Ecto neural progenitor cell (in vitro differentiated cells): ENCODE data around the gene TRIM75.
"Not testable (repeated sequence)": the region's sequence is repeated elsewhere in the genome, so short reads cannot be mapped to it uniquely, and the experiment has no call there.

Experiments
- DNase-seq: peaks from one replicate; pipeline ENCODE4 v3.0.0-alpha.2; 2018; ENCODE audit warnings: low spot score

Gene TRIM75

DNA sequence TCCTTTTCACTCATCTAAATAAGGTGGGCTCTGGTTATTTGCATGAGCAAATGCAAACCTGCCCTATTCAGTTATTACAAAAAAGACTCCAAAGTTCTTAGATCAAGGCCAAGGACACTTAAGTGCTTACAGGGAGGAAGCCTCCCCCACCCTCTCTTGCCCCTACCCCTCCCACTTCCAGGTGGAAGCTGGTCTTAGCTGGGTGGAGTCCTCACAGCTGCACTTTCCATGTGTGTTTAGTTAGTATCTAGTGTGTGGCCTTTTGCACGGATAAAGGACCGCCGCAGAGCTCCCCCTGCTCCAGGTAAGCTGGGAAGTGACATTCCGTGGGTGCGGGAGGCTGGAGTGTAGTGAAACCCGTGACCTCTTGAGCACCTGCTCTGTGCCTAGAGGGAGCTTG is at the start of gene TRIM75:
Gene TRIM75 (plus strand): TSS at position 222 of the 400 bp plus-strand sequence. CDS start 5,282 bp downstream, outside the sequence.
- no peak for DNase-seq

DNA sequence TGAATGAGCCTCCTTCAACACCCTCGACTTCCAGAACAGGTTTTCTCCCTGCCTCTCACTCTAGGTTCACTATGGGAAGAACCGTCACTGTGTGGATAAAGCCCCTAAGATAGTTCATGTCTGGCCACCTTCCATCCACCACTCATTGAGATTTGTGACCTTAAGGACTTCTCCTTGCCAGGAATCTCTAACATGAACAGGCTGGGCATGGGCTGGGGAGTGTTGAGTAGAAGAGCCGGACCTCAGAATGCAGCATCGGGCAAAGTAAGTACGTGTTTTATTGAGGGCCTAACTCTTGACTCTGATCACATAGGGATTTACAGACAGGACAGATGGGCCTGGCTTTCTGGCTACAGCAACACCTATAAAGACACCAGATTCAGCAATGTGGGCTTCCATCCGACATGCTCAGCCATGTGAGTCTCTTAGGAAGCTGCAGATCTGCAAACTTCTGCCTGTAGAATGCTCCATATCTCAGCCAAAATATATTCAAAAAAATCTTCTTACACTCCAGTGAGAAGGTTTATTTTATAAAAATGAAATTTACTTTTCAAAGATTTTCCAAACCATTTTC is 48.2 kb upstream of the TRIM75 start:
- no peak for DNase-seq

DNA sequence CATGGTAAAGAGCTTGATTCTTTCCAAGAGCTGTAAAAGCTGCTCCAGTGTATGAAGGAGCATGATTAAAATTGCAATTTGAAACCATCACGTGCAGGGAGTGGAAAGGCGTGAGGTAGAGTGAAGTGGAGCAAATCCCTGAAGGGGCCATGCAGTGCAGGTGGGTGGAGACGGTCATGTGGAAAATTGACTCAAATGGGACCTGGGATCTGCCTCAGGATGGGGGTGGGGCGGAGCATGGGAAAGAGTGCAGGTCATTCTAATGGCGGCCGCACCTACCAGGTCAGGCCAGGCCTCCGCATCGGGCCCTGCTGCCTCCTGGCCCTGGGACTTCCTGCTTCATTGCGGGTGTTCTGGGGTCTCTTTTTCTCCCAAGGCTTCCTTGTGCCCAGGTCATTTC is 47.2 kb upstream of the TRIM75 start:
- DNase-seq = no peak

DNA sequence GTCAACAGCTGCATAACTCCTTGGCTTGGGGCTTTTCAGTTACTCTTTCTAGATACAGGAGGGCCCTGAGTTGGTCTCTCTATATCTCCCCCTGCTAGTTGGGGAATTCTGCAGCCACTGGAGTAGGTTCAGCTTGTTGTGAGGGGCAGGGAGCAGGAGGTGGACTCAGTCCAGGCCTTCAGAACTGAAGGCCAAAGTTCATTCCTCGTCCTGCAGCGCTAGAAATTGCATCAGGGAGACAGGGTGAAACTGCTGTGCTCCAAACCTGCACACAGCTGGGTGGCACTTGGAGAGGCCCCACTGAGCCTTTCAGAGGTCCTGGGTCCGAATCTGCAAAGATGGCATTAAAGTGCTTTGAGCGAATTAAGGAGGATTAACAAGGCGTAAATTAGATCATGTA is 46.8 kb upstream of the TRIM75 start:
- DNase-seq = no peak

DNA sequence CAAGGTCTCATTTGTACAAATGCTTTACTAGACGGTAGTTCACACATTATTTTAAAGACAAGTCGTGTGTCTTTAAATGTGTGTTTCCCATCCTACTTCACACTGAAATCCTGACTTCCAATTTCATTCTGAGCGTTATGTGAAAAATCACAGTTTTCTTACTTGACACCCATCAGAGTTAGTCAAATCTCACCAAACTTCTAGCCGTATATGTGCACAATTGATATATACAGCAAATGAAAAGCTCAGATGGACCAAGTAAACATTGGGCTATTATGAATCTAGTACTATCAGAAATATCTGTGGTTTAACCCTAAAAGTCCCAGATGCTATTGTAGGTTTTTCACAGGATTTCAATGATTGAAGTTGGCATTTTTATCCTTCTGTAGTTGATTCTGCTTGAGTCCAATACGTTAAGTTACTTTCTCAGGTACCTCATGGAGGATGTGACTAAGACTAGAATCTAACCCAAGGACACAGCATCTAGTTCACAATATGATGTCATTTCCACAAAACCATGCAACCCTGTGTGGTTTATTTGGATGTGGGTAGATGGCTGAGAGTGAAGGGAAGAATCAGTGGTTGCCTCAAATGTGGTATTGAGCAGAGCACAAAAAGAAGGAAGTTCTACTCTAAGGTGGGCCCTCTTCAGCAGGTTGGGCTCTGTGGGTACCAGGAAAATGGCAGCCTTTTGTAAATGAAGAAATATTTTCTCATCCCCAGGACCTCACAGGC is 44.0 kb upstream of the TRIM75 start:
- no peak for DNase-seq

DNA sequence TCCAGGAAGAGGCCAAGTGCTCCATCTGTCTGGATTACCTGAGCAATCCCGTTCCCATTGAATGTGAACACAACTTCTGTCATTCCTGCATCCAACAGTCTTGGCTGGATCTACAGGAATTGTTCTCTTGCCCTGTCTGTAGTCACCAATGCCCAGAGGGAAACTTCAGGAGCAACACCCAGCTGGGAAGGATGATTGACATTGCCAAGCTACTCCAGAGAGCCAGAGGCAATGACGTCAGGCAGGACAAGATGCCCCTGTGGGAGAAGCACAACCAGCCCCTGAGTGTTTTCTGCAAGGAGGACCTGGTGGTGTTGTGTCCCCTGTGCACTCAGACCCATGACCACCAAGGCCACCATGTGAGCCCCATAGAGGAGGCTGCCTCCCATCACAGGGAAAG is 43.2 kb upstream of the TRIM75 start:
- no peak for DNase-seq

DNA sequence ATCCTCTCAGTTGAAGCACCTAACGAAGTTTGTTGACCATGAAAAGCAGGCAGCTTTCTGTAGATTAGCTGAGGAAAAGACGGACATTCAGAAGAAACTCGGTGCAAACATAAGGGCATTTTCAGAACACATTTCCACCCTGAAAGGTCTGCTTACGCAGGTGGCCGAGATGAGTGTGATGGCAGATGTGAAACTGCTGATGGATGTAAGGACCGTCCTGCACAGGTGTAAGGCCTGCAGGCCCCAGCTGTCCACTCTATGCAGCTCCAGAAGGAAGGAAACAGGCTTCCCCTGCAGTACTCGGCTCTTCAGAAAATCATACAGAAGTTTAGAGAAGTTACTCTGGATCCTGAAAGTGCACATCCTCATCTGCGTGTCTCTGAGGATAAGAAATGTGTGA is 42.7 kb upstream of the TRIM75 start:
- no peak for DNase-seq

DNA sequence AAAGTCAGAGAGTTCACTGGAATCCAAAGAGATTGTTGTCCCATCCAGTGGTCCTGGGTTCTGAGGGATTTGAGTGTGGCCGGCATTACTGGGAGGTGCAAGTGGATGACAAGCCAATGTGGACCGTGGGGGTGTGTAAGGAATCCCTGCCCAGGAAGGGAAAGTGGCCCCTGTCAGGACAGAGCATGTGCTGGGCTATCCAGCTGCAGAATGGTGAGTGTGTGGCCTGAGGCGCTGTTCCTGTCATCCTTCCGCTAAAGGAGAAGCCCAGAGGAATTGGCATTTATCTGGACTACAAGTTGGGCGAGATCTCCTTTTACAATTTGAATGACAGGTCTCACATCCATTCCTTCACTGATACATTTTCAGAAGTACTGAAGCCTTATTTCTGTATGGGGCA is 42.3 kb upstream of the TRIM75 start:
- no peak for DNase-seq

DNA sequence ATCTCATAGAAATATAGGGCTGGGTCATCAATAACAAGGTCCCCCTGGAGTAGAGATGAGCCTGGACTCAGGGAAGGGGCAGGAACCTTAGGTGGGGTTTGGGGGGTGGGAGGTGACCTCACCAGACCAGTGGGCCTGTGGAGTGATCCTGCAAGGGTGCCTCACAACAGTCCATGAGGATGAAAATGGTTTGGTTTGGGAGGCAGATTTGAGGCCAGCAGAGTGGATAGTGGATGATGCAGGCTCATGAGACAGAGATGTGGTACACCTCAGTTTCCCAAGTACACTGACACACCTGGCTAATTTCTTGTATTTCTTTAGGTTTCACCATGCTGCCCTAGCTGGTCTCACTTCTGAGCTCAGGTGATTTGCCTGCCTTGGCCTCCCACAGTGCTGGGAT is 40.0 kb upstream of the TRIM75 start:
- no peak for DNase-seq

DNA sequence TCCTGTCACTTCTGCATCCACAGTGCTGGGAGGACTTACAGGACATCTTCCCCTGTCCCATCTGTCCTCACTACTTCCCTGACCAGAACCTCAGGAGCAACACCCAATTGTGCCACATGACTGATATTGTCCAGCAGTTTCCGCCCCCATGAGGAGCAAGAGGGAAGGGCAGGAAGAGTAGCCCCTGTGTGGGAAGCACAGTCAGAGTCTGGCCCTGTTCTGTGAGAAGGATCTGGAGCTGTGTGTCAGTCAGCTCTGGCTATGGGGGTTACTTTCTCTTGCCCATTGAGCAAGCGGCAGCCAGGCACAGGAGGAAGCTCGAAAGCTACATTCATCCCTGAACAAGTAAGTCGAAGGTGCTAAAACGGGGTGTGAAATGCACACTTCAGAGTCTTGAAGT is 36.7 kb upstream of the TRIM75 start:
- DNase-seq = peak; percentile 51

DNA sequence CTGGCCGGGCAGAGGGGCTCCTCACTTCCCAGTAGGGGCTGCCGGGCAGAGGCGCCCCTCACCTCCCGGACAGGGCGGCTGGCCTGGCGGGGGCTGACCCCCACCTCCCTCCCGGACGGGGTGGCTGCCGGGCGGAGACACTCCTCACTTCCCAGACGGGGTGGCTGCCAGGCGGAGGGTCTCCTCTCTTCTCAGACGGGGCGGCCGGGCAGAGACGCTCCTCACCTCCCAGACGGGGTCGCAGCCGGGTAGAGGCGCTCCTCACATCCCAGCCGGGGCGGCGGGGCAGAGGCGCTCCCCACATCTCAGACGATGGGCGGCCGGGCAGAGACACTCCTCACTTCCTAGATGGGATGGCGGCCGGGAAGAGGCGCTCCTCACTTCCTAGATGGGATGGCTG is 33.7 kb upstream of the TRIM75 start:
- DNase-seq = not testable (repeated sequence)

DNA sequence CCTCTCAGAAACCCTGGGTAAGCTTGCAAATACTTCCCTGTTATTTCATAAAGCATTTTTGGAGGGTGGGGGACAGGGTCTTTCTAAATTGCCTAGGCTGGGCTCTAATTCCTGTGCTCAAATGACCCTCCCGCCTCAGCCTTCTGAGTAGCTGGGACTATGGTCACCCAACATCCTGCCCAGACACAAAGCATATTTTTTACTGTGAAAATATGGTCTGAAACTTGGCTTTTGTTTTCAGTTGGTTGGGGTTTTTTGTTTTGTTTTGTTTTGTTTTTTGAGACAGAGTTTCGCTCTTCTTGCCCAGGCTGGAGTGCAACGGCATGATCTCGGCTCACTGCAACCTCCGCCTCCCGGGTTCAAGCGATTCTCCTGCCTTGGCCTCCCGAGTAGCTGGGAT is 27.9 kb upstream of the TRIM75 start:
- not testable (repeated sequence) for DNase-seq

DNA sequence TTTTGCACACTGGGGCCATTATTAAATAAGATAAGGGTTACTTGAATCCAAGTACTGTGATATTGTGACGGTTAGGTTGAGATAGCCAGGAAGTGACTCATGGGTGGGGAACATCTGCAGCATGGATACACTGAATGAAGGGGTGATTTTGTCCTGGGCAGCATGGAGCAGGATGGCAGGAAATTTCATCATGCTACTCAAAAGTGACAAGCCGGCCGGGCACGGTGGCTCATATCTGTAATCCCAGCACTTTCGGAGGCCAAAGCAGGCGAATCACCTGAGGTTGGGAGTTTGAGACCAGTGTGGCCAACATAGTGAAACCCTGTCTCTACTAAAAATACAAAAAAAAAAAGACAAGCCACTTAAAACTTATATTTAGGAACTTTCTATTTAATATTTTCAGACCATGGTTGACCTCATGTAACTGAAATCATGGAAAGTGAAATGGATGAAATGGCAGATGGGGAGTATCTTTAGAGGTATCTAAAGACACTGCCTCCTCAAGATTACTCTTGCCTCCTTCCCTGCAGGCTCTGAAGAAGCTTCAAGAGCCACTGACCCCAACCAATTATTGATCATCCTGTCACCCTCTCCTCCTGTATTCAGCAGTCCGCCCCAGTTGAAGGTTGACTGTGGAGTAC is 25.8 kb upstream of the TRIM75 start:
- no peak for DNase-seq

DNA sequence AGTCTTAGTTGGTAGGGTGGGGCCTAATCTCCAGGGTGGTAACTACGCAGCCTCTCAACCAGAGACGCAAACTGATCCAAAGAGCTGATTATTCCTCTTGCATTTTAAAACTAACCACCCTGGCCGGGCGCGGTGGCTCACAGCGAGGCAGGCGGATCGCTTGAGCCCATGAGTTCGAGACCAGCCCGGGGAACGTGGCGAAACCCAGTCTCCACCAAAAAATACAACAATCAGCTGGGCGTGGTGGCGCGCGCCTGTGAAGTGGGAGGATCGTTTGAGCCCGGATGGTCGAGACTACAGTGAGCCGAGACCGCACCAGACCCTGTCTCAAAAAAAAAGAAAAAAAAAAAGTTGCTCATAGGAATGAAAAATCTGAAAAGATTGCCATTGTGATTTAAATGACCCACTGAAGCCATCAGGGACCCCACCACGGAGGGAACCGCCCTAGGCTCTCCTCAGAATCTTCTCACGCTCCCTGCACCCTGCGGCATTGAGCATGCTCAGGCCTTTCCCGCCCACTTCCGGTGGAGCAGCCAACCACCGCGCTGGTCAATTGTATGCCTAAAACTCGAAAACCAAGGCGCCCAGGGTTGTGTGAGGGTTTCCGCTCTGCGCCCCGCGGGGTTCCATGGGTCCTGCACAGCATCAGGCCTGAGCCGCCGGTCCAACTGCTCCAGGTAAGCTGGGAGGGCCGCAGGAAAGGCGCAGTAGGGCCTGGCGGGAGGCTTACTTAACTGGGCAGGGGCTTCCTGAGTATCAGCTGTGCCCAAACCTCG is 22.0 kb upstream of the TRIM75 start, which contains the start of gene TRIM60:
Gene TRIM60 (plus strand): TSS at position 564 of the 776 bp plus-strand sequence. CDS start 8,074 bp downstream, outside the sequence.
- no peak for DNase-seq

DNA sequence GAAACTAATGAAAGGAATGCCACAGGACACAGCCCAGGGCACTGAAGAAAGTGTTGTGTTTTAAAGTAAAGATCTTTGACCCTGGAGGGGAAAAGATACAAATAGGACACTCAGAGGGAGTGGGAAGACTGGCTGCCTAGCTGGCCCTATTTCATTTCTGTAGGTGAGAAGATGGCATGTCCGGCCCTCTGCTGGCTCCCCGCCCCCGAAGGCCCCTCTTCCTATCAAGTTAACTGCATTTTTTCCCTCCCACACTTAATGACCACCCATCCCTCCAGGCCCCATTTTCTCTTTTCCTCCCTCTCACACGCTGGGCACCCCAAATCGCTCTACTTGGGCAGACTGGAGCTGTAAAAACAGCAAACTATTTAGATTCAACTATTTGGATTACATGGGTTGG is 5.5 kb upstream of the TRIM75 start:
- DNase-seq = no peak

DNA sequence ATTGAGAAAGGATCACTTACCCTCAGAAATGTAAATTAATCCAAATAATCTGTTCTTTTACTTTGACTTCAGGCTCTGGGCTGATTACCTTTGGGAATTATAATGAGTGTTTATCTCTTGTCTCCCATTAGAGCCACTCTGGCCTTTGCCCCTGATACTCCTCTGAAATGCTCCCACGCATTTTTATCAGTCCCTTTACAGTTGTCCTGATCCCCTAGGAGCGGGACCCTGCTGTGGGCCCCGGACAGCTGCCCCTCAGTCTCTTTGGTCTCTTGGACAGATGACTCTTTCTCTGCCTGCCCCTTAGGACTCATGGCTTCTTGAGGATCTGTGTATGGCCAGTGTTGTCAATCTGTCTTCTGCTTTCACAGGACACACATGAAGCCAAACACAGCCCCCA is 1.0 kb upstream of the TRIM75 start:
- no peak for DNase-seq

DNA sequence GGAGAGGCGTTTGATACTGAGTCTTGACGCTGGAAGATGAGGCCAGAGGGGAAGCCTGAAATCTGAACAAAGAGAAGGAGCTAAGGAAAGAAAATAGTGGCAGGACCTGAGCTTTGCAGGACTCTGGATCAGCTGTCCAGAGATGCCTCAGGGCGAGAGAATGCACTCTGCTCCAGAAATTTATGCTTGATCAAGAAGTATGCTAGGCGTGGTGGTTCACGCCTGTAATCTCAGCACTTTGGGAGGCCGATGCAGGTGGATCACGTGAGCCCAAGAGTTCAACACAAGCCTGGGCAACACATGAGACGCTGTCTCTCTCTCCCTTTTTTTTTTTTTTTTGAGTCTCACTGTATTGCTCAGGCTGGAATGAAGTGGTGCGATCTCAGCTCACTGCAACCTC is 1.9 kb downstream of the TRIM75 start:
- DNase-seq = no peak

DNA sequence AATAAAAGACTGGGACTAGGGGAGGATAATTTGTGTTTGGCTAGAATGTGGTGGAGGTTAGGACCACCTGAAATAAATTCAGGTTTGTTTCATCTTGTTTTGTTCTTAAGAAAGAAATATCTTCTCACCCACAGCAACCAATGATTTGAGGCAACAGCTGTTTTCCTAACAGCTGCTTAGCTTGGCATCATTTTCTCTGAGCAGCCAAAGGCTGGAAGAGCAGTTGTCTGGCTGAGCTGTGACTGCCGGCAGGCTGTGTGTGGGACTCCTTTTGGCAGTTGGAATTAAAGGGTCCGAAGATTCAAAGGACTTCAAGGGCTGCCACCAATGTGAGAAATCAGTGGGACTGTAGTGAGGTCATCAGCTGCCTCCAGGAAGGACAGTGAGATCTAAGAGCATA is 5.0 kb downstream of the TRIM75 start:
- DNase-seq = no peak

DNA sequence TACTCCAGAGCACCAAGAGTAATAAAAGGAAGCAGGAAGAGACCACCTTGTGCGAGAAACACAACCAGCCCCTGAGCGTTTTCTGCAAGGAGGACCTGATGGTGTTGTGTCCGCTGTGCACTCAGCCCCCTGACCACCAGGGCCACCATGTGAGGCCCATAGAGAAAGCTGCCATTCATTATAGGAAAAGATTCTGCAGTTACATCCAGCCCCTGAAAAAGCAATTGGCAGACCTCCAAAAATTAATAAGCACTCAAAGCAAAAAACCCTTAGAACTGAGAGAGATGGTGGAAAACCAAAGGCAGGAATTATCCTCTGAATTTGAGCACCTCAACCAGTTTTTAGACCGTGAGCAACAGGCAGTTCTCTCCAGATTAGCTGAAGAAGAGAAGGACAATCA is 5.7 kb downstream of the TRIM75 start:
- no peak for DNase-seq

DNA sequence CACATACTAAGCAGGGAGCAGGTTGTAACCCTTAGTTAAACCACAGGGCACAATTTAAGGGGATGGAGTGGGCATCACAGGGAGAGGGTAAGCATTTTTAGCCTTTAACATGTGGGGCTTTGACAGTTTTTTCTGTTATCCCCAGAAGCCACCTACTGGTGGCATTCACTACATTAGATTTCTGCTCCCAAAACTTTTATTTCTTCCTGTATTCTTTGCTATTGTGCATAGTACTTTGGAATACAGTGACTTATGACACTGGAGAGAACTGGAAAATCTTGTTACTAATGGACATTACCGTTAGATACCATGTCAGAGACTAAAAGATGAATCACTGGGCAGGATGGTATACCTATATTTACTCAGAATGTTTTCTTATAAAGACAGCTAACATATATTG is 7.3 kb downstream of the TRIM75 start:
- no peak for DNase-seq

DNA sequence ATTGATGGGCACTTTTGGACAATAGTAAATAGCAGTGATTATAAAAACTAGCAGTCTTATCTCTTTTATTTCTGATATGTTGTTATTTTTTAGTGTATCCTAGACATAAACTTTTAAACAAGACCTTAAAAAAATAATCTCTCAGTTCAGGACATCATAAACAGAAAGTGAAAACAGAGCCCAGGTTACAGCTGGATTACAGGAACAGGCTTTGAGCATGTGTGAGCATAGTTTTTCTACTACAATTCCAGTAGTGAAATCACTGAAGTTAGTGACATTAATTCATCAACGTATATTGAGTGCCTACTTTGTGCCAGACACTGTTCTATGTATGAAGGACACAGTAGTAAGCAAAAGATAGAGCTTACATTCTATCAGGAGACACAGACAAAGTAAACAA is 16.9 kb downstream of the TRIM75 start:
- DNase-seq = no peak

DNA sequence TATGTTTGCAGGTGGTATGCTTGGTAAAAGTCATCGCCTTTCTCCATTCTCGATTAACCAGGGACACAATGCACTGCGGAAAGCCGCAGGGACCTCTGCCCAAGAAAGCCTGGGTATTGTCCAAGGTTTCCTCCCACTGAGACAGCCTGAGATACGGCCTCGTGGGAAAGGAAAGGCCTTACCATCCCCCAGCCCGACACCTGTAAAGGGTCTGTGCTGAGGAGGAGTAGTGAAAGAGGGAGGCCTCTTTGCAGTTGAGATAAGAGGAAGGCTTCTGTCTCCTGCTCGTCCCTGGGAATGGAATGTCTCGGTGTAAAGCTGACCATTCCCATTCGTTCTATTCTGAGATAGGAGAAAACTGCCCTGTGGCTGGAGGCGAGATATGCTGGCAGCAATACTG is 19.7 kb downstream of the TRIM75 start:
- DNase-seq = not testable (repeated sequence)
